Heart left ventricle (tissue), 13 donors: ENCODE data around the gene RABIF.

Experiments used
- CTCF ChIP-seq, 12 donors: fragments of 200-600 bp; sonication (generic) in 4 of 12; IDR thresholded peaks; one replicate each; pipeline versions ENCODE4 v1.5.0 to v1.8.0; 2018 to 2022; ENCODE audit warnings: antibody characterized with exemption in 12 of 12, mild to moderate bottlenecking in 5 of 12
- POLR2A ChIP-seq, 2 donors: fragments of 450-650 bp; IDR thresholded peaks; one replicate each; pipeline ENCODE4 v1.6.1; 2017; ENCODE audit warnings: antibody characterized with exemption in 2 of 2, mild to moderate bottlenecking in 2 of 2, moderate library complexity in 2 of 2
- donor health status: ischemic (EF 13 %, LVEDD 7.1; RV severe dilation, severe dysfunction).
- donor health status: DM: no; HTN: yes; CAD: no.
- donor health status: DM: no; HTN: no; CAD: no.
- donor health status: ischemic (EF 25% LVEDD 6.9; RV normal size, moderate dysfunction).
- donor health status: ischemic (EF 25% LVEDD 5.7; RV mildly dilated, moderate dysfunction).
- donor health status: ischemic (EF 35%, LVEDD 5.7; RV mildly dilated, moderate dysfunction).
- donor health status: nonischemic (EF 11% LVEDD 7.7; RV severe dilation, severe dysfunction).
- donor health status: DM: yes; HTN: yes; CAD: no.
- donor health status: PGD.
- donor health status: ischemic (EF 29% LVEDD 5.4; RV normal size, mild dysfunction).
- donor health status: nonischemic (EF 23%, LVEDD 6.1; RV moderate dilation, normal function).

- TF ChIP-seq CTCF (IDR thresholded peaks at IDR 0.05), result no peak
- TF ChIP-seq POLR2A (IDR thresholded peaks at IDR 0.05), result no peak
Observed at GRCh38 chr1:202850593-202851362, 38.2 kb downstream of the RABIF start.
